Activated T-cell treated with anti-CD3 and anti-CD28 coated beads for 48 hours (primary cell): Measurements from ENCODE around the gene MYH7.
"Not testable (repeated sequence)": the region's sequence is repeated elsewhere in the genome, so short reads cannot be mapped to it uniquely, and the experiment has no call there.

ENCODE experiments used
- DNase-seq: peaks from one replicate; pipeline ENCODE4 v3.0.0-alpha.2; 2020; ENCODE audit warnings: low read depth

MYH7 gene

DNA sequence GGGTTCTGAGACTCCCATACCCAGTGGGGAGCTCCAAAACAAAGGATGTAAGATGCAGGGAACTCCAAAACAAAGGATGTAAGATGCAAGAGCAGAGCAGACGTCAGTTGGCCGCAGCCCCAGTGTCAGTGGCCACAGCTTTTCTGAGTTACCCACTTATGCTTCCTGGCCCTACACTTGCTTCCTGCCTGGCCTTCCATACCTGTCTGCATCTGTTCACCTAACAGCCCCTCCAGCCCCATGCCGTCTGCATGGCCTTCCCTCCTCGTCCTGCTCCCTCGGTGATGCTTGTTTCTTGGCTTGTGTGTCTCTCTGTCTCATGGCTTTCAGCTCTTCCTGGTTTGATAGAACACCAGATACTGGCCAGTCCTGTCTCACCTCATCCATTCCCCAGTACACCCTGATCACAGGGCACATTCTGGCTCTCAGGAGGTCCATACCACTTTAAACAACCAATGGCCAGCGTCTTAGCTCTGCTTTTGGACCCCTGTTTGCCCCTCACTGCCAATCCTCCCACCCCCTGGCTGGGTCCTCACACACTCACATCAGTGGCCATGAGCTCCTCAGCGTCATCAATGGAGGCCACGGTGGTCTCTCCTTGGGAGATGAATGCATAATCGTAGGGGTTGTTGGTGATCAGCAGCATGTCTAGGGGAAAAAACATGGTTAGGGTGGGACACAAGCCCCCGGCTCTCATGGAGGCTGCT is 5.3 kb downstream of the MYH7 start:
- no peak for DNase-seq

DNA sequence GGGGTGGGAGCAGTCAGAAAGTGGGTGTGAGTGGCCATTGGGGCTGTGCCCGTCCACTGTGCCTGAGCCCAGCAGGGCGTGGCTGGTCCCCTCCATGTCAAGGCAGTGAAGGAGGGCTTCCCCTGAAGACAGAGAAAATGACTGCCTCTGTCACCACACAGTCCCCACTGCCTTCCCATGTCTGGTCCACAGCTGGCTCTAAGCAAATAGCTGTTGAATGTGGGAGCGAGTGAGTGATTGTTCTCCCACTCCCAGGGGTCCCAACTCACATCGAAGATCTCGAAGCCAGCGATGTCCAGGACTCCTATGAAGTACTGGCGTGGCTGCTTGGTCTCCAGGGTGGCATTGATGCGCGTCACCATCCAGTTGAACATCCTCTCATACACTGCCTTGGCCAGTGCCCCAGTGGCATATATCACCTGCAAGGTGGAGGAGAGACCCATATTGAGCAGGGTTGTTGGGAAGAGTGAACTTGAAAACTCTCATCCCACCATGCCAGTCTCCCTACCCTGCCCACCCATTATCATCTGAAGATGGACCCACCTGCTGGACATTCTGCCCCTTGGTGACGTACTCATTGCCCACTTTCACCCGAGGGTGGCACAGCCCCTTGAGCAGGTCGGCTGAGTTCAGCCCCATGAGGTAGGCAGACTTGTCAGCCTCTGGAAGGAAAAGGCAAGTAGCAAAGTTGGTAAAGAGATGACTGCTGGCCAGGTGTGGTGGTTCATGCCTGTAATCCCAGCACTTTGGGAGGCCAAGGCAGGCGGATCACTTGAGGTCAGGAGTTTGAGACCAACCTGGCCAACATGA is 6.6 kb downstream of the MYH7 start:
- no peak for DNase-seq

DNA sequence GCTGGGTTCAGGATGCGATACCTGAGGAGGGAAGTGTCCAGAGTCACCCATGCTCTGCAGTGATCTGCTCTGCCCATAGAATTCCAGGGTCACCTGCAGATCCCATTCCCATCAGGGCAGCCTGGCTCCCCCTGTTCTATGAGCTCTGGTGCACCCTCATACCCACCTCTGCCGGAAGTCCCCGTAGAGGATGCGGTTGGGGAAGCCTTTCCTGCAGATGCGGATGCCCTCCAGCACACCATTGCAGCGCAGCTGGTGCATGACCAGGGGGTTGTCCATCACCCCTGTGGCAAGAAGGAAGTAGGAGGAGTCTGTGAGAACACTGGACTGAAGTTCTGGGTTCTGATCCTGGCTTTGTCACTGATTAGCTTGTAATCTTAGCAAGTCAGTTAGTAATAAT is 9.7 kb downstream of the MYH7 start:
- not testable (repeated sequence) for DNase-seq

DNA sequence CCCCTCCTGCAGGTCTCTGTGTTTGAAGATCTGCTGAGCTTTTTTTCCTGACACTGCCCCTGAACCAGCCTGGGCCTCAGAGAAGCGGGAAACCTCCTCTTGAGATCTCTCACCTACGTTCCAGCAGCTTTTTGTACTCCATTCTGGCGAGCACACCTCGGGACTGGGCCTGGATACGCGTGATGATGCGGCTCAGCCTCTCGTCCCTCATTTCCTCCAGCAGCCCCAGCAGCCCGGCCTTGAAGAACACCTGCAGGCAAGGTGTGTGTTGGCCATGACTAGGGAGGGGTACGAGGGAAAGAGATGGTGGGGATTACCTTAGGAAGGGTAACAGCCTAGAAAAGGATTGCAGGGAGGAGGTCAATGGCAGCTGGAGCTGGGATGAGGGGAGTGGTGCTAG is 10.3 kb downstream of the MYH7 start:
- DNase-seq: no peak

DNA sequence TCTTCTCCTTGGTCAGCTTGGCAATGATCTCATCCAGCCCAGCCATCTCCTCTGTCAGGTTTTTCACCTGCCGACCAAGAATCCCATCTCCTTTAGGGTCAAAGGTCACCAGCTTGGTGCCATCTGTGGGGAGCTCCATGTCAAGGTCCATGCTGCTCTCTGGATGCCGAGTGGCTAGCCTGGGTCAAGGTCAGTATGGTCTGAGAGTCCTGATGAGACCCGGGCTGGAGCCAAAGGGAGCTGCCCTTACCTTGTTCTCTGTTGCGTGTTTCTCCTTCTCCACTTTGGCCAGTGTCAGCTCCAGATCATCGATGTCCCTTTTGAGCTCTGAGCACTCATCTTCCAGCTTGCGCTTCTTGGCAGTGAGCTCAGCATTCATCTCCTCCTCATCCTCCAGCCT is 11.8 kb downstream of the MYH7 start:
- DNase-seq: no peak

DNA sequence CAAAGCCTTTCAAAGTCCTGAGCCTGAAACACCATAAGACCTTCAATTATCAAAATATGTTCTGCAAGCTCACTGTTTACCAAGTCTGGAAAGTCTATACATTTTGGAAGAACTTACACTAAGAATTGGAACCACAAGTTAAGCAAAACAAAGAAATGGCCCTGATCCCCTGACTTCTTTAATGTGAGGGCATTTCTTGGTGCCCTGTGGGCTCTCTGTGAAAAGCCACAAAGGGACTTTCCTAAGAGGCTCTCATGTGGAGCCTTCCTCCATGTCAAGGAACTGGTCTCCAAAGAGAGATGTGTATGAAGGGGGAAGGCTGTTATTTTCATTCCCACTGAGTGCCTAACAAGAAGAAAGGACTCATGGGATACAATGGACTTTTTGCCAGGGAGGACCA is 13.9 kb downstream of the MYH7 start:
- DNase-seq: no peak

DNA sequence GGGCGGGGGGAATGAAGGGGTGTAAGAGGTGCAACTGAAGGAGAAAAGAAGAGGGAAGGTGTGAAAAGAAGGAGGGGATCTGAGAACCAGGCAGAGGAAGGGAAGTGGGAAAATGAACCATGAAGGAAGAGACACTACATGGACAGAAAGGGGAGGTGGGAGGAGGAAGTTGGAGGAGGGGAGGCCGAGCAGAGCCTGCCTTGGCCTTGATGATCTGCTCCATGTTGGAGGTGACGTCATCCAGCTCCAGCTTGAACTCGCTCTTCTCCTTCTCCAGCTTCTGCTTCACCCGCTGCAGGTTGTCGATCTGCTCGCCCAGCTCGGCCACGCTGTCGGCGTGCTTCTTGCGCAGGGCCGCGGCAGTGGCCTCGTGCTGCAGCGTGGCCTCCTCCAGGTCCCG is 15.8 kb downstream of the MYH7 start:
- not testable (repeated sequence) for DNase-seq

DNA sequence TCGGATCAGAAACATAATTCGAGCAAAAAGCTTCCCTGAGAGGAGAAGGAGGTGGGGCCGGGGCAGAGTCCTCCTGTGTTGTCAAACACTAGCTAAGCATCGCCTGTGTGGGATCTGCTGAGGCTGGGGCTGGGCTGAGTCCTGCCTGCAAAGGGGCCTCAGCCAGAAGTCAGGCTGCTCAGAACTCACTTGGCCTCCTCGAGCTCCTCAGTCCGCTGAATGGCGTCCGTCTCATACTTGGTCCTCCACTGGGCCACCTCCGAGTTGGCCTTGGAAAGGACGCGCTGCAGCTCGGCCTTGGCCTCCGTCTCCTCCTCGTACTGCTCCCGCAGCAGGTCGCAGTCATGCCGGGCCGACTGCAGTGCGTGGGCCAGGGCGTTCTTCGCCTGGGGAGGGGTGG is 17.4 kb downstream of the MYH7 start:
- no peak for DNase-seq

DNA sequence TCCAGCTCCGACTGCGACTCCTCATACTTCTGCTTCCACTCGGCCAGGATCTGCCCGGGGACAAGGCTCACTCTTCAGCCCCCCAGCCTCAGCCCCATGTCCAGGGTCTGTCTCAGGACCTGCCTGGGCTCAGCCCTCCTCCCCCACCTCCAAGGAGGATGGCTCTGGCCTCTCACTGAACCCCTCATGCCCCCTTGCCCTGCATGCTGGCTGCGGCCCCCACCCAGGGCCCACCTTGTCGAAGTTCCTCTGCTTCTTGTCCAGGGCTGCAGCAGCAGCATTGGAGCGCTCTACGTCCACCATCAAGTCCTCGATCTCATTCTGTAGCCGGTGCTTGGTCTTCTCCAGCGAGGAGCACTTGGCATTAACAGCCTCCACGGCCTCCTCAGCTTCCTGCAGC is 18.2 kb downstream of the MYH7 start:
- not testable (repeated sequence) for DNase-seq

DNA sequence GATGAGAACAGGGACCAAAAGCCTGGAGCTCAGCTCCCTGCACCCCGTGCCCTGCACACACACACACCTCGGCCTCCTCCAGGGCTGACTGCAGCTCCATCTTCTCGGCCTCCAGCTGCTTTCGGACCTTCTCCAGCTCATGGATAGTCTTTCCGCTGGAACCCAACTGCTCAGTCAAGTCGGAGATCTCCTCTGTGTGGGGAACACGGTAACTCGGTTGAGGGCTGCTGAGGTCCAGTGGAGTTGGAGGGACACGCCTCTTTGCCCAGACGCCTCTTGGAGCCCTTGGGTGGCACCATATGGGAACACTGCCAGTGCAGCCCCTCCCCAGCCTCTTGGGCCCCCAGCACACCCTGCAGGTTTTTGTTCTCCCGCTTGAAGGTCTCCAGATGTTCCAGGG is 18.7 kb downstream of the MYH7 start:
- no peak for DNase-seq

DNA sequence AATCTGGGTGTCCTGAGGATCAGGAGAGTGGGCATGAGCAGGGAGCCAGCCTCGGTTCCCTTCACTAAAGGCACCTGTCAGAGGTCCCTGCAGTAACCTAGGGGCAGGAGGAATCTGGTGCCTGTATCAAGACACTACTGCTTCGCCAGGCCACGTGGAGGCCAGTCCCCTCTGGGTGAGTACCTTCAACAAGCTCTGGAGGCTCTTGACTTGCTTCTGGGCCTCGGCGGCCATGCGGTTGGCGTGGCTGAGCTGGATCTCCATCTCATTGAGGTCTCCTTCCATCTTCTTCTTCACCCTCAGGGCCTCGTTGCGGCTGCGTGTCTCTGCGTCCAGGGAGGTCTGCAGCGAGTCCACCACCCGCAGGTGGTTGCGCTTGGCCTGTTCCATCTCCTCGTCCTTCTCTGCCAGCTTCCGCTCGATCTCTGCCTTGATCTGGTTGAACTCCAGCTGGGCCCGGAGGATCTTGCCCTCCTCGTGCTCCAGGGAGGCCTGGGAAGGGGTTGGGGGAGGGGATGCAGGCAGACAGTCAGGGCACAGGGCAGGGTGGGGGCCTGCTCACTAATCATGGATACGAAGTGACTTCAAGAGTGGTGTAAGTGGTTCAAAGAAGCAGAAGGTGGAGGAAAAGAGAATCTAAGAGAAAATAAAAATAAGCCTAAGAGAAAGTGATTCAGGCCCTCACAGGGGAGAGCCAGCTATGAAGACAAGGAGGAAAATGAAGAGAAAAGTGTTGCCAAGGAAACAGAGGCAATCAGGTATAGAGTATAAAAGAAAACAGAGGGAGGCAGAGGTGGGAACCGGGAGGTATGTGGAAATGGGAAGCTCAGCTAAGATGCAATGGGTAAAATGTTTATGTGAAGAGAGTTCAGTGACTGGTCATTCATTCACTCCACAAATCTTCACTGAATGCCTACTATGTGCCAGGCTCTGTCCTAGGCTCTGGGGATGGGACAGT is 19.4 kb downstream of the MYH7 start:
- DNase-seq: no peak

DNA sequence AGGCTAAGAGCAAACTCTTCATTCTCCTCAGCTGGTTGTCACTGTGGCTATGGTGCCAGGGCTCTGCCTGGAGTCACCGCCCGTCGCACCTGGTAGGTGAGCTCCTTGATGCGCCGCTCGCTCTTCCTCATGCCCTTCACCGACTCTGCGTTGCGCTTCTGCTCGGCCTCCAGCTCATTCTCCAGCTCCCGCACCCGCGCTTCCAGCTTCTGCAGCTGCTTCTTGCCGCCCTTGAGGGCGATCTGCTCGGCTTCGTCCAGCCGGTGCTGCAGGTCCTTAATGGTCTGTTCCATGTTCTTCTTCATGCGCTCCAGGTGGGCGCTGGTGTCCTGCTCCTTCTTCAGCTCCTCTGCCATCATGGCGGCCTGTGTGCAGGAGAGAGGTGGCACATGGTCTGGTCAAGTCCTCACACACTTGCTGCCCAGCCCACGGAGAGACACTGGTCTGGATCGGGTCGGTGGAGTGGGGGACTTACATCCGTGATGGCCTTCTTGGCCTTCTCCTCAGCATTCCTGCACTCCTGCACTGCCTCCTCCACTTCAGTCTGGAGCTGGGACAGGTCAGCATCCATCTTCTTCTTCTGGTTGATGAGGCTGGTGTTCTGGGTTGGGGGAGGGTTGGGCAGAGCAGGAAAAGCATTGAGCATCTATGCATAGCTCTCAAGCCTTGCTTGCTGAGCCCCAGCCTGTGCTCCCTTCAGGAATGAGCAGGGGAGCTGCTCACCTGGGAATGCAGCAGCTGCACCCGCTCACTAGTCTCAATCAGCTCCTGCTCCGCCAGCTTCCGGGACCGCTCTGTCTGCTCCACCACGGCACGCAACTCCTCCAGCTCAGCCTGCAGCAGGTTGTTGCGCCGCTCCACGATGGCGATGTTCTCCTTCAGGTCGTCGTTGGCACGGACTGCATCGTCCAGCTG is 20.3 kb downstream of the MYH7 start:
- no peak for DNase-seq

DNA sequence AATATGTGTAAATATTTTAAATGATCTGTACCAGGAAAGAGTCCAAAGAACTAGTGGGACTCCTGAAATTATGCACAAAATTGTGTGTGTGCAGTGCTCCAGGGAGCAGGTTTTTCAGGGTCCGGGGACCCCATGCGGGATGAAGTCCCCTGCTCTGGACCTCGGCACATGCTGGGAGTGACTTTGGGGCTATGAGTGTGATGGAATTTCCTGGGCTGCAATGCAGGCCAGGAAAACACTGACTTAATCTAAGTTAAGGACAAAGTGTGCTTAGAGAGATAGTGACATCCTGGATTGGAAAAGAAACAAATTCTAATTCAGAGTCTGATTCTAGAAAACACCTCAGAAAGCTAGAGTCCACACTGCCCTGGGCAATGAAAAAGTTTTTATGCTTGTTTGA is 21.2 kb downstream of the MYH7 start:
- DNase-seq: no peak

DNA sequence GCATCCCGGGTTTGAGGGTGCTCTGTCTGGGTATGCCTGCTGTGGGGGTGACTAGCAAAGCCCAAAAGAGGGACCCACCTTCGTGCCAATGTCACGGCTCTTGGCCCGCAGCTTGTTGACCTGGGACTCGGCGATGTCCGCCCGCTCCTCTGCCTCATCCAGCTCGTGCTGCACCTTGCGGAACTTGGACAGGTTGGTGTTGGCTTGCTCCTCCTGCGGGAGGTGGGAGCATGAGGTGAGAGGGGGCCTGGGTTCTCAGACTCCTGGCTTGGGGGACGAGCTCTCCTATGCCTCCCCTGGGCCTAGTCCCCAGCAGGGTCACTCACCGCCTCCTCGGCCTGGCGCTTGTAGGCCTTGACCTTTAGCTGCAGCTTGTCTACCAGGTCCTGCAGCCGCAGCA is 21.8 kb downstream of the MYH7 start:
- DNase-seq: no peak

DNA sequence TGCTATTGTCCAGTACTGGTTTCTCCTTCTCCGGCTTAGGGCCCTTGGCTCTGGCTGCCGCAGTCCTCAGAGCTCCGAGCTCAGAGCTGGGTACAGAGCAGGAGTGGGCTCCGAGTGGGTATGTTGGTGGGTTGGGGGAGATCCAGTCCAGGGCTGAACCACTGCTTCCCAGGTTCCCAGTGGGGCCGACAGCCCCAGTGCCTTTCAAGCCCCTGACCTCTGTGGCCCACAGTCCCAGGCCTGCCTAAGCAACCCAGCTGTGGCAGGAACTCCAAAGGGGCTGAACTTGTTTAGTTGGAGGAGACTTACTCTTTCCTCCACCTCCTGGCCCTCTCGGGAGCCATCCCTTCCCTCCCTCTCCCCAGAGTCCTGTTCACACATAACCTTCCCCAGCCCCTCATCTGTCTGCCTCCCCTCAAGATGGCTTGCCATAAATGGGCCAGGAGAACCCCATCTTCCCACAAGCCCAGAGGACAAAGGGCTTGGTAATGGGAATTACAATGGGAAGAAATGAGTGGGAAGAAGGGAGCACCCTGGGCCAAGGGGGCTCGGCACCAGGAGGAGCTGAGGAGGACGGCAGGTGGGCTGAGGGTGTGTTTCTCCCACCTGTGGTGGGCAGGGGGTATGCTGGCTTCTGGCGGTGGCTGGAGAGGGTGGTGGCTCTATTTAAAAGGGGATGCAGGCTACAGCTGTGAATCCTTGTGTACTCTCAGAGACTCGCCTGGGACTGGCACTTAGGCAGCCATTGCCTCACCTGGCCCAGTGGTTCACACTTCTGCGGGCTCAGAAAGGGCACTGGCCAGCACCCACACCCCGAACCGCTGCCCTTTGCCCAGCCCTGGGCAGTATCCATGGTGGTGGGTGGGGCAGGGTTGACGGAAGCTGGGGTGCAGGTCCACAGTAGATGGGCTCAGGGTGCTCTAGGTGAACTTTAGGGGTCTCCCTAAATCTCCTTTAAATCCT is 23.6 kb downstream of the MYH7 start:
- DNase-seq: no peak

DNA sequence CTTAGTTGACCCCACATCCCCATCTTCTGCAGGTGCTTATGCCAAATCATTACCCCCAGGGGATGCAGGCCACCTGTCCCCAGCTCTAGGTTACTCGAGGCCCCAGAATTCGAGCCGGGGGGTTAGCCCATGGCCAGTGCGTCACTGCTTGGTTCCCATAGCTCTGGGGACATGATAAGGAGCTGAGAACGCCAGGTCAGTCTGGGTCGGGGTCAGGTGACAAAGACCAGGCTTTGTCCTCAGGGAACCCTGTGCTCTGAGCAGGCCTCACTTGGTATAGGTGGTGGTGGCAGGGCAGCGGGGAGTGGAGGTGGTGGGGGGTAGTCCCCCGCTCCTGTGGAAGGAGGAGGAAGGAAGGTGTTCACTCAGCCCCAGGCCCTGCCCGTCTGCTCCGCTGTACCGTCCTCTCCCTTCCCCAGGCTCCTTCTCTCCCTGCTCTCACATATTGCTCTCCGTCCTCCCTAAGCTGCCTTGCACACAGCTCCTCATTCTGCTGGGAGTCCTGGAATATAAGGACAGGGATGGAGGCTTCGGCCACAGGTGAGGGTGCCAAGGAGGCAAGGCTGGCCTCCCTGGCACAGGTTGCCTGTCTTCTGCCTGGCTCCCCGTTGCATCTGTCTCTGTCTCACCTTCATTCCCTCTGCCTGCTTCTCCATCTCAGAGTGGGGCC is 25.4 kb downstream of the MYH7 start:
- no peak for DNase-seq

DNA sequence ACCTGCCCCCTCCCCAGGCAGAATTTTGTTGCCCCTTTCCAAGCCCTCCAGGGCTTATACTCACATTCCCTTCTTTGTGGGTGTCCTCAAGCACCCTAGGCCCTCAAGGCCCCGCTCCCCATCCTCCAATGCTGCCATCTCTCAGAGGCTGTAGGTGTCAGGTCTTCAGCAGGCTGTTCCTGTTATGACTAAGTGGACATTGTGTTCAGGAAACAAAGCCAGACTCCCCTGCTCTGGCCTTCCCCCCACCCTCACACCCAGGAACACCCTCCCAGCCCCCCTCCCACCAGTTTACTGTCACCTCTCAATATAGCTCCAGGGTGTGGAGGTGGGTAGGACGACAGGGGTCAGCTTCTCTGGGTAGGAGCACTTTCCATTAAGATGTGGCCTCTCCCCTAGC is 26.0 kb downstream of the MYH7 start:
- DNase-seq: no peak

DNA sequence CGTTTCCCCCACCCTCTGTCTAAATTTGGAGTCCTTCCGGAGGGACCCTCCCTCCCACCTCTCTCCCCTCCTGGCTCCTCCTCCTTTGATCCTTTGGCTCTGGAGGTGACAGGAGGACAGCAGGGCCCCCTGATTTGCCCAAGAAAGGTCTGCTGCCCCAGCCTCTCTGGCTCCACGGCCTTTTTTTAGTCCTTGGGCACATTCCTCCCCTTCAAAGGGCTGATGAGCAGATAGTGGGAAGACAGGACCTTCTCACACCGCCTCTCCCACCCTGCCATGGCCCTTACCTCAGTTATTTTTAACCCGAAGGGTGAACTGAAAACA is 27.2 kb downstream of the MYH7 start:
- DNase-seq: no peak

DNA sequence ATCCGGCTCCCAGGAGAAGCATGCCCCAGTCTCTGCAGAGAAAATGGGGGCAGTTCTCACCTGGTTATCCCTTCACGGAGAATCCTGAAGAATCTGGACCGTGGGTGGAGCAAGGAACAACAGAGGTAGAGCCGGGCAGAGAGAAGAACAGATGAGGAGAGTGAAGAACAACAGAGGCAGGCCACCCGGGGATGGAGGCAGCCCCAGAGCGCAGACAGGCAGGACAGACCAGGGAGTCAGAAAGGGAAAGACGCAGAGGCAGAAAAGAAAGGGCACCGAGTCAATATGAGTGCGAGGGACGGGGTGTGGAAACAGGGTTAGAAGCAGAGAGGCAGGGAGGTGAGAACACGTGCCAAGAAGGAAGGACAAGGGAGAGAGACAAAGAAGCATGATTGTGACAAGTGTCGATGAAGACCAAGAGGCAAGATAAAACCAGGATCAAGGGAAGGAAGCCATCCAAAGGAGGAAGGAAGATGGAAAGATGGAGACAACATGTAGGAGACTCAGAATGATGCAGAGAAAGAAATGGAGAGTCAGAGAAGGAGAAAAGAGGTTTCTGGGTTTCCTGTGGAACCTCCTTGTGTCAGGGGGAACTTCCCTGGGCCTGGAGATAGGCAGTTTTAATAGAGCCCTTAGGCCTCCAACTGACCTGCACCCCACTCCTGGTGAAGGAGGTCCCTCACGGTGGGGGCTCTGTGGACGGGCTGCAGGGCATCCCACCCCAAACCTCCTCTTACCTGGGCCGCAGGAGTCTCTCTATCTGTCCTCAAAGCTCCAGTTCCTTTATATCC is 27.7 kb downstream of the MYH7 start, which contains the start of gene MYH6:
MYH6 (minus strand) TSS at position 758 of the 791 bp plus-strand sequence. CDS start 1,050 bp downstream, outside the sequence.
- DNase-seq: no peak
